NCI-H526 treated with DMSO at 0.1 percent for 48 hours (cell line): ENCODE measurements around the gene HTR4.
"Not testable (repeated sequence)": the region's sequence is repeated elsewhere in the genome, so short reads cannot be mapped to it uniquely, and the experiment has no call there.

Source experiments
- DNase-seq: peaks from one replicate; lab custom pipeline; 2025; lab: John Stamatoyannopoulos, UW

The HTR4 gene

DNA sequence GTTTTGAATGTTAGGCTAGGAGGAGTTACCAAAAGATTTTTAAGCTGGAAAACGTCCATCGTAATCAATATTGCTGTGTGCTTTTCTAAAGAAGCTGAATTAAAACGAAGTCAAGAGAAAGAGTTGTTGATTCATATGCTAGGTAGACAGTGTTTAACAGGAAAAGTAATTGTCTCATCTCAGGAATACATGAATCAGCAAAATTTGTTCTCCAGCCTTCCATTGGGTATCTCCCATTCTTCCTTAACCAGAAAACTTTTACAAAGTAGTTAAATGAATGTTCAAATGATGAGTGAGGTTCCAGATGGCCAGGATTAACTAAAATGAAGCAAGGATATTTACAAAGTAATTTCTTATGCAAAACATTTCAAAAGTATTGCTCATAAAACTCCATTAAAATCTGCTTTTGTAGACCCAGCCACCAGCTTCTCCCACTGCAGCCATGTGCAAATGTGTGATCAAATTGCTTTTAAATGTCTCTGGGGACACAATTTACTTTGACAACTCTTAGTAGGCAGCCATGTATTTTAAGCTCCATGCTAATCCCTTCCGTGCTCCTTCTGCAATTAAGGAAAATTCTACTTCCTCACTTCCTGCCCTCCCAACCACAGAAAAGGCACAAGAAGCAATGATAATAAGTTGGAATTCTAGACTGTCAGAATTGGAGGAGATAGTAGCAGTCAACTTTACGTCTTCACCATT, 121.2 kb downstream of the HTR4 start:
- no peak for DNase-seq

- not testable (repeated sequence) for DNase-seq
Observed at GRCh38 chr5:148529450-148529849, 124.9 kb downstream of the HTR4 start.

- DNase-seq = no peak
Observed at GRCh38 chr5:148524721-148525120, 129.6 kb downstream of the HTR4 start.

GRCh38 chr5:148523139-148523538, 131.2 kb downstream of the HTR4 start:
- DNase-seq = peak; percentile 12

DNA sequence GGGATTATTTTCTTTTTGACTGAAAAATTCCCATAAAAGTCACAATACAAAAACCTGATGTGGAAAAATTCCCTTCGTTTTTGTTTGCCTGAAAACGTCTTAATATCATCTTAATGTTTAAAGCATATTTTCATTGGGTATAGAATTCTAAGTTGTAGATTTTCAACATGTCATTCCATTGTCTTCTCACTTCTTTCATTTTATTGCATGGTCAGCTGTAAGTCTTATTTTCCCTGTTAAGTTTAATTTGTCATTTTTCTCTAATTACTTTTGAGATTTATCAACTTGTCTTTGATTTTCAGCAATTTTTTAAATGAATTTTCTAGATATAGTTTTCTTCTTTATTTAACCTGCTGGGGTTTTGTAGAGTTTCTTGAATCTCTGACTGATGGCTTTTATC, 138.9 kb downstream of the HTR4 start:
- no peak for DNase-seq

DNA sequence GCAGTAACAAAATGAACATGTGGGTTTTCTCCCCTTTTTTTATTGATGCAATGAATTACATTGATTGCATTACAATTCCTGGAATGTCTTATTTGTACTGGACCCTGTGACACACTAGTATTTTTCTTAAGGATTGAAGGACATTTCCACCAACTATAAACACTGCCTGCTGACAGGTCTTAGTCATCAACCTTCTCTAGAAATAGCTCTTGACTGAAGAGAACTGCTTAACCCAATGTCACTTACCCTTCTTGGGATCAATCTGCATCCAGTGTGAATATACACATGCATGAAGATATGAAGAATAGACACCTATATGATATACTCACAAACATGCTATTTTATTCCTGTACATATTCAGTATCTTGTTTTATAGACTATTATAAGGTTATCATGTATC, 140.0 kb downstream of the HTR4 start:
- DNase-seq = no peak

DNA sequence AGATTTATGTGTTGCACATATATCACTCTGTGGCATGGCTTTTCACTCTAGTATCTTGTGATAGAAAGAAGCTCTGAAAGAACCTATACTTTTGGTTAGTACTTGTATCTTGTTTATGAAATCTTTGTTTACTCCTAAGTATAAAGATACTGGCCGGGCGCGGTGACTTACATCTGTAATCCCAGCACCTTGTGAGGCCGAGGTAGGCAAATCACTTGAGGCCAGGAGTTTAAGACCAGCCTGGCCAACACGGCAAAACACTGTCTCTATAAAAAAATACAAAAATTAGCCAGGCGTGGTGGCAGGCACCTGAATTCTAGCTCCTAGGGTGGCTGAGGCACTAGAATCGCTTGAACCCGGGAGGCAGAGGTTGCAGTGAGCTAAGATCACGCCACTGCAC, 141.8 kb downstream of the HTR4 start:
- DNase-seq = no peak

- no peak for DNase-seq
Observed at GRCh38 chr5:148511810-148512347, 142.4 kb downstream of the HTR4 start.

GRCh38 chr5:148509893-148510292, 144.4 kb downstream of the HTR4 start:
- DNase-seq = no peak

DNA sequence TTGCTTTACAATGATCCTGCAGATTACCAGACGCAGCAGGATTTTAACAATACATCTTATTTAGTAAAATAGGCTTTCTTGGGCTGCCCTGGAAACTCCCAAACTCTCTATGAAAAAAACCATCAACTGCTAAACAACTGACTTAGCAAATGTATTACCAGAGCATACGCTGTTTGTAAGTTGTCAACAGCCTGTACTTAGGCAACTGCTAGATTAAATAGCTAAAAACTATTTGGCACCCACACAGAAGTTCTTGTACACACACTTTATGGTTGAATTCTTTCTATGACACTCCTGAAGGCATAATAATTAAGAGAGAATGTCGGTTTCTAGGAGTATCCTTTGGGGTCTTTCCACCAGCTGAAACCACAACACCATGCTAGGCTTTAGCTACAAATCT, 146.7 kb downstream of the HTR4 start:
- no peak for DNase-seq

- no peak for DNase-seq
Observed at GRCh38 chr5:148499452-148499851, 154.9 kb downstream of the HTR4 start.

- no peak for DNase-seq
Observed at GRCh38 chr5:148497757-148498156, 156.6 kb downstream of the HTR4 start.

DNA sequence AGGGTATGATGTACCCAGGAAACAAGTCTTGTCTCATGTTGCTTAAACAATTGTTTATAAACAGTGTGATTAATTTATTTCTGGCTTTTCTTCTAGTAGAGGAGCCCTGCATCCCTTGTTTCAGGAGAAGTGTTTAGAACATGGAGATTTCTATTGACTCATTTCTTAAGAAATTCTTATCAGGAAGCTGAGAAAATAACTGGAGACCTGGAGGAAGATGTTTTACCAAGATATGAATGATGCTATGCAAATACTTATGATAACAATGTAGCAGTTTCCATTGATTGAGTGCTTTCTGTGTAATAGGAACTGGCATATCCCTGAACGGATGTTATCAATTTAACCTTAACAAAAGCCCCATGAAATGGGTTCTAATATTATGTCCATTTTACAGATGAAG, 162.0 kb downstream of the HTR4 start:
- DNase-seq = no peak

DNA sequence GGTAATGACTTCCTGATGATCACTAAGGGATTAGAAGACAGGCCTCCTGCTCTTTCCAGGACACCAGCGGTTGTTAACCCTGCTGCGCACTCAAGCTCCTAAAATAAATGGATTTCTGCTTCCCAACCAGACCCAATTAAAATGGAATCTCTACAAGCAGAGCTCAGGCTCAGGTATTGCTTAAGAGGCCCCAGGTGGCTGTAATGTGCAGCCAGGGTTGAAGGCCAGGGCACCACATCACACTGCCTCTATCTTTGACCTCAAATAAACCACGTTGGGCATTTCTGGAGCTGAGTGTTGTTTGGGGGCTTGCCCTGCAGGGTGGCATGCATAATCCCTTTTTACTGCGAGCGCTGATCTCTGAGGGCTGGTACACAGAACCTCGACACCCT, 162.5 kb downstream of the HTR4 start:
- DNase-seq = no peak

DNA sequence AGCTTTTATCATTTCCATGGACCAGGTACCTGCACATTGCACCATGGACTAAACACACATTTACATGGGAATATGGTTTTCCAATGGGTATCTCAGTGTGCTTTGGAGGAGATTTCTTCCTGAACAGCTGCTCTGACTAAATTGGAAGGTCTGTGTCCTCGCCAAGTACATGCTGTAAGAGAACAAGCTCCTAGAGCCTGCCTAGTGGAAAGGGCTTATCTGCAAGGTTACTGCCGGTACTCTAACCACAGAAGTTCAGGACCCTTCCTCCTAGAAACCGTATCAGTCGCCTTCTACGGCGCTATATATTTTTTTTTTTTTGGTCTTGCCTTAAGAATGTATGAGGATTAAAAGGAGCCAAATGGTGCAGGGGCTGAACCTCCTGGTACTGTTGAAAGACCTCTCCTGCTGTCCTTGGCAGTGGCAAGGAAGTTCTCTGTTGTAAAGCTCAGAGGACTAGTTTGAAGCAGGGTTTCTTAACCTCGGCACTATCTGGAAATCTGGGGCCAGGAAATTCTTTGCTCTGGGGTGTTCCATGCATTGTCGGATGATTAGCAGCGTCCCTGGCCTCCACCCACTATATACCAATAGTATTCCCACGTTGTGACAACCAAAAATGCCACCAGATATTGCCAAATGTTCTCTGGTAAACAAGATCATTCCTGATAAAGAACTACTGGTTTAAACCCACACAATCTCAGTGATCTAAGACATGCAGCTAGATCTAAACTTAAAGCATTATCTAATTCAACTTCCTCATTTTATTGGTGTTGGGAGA, 163.1 kb downstream of the HTR4 start:
- no peak for DNase-seq

DNA sequence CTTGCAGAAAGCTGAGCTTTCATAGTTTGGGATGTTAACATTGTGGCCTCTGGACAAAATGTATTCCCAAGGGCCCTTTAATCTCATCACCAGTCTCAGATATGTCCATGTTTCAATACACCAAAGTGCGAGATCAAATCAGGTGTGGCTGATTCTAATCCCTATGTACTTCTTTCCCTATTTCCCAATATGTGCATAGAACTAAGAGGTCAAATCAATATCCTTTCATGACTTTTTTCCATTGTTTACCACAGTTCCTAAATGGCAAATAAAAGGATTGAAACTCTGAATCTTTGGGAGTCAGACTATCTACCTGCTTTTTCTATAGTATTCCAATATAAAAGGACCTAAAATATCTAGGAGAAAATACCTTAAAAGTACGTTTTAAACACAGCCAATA, 165.6 kb downstream of the HTR4 start:
- no peak for DNase-seq

GRCh38 chr5:148486456-148486855, 167.9 kb downstream of the HTR4 start:
- DNase-seq = no peak

DNA sequence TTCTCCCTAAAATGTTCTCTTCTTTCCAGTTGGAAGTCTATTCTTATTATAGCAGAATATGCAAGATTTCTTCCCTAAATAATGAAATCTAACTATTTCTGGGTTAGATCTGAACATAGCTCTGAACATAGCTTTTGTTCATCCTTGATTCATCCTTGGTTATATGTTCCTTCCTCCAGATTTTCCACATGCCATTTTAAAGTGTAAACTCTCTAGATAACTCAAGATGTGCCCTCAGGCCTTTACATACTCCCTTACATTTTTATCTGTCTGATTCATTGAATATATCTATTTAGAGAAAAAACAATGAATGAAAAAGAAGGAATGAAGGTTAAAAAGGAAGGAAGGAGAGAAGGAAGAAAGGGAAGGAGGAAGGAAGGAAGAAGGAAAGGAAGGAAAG, 169.7 kb downstream of the HTR4 start:
- DNase-seq = no peak

DNA sequence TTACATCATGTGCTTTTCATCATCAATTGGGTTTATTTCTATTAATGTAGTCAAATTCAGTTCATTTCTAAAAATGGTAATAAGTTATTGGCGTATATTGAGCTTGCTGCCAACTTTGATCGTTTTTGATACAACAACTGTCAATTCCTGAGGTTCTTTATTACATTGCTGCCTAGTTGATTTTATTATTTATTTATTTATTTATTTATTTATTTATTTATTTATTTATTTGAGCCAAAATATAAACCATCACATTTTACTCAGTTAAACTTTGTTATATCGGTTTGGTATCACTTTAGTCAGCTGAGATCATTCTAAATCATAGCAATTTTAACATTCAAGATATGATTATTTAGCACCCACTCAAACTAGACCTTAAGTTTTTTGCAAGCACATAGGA, 170.6 kb downstream of the HTR4 start:
- DNase-seq = no peak

DNA sequence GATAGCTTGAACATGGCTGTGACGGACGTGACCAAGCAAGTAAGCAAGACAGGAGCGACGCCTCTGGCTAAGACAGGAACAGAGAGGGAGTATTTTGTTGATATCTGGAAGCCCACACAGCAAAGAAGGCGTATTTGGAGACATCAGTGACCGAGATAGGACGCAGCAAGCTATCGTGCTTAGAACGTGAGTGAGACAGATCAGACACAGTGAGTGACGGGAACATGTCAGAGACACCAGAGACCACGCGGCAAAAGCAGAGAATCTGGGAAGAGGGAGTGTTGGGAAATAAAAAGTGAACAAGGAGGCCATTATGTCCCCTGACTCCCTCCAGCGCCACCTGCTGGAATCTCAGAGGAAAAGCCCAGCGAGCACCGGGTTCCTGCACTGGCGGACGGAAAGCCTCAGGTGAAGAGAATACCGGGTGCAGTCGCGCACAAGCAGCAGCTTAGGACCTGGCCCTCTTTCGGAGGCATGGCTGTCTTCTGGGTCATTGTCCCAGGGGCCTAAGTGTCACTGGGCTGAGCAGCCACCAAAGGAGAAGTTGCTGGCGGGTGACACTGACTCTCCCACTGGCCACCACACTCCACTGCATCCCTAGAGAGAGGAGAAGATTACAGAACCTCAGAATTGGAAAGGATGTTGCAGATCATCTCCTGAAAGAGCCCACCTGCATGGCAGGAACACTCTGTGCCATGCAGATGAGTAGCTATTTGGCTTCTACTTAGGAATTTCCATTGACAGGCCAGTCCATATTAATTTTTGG, 171.4 kb downstream of the HTR4 start:
- DNase-seq = peak; percentile 9

GRCh38 chr5:148482196-148482595, 172.1 kb downstream of the HTR4 start:
- DNase-seq = no peak

GRCh38 chr5:148477429-148477828, 176.9 kb downstream of the HTR4 start:
- DNase-seq = no peak

DNA sequence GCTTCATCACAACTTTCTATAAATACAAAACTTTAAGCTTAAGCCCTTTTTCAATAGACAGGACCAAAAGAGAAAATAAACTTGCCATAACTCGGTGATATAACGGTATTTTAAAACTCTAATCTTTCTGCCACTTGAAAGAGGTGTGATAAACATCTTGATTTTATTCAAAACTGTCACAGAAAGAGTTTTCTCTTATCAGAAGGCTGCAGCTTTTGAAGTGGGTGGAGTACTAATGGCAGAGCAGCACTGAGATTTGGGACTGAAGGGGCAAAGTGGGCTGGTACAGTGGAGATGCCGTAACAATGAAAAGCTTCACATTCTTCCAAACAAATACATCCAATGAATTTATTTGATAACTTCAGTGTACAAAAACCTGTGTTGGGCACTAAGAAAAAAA, 178.0 kb downstream of the HTR4 start:
- no peak for DNase-seq
